ENCODE measurements around the gene INKA2.
A peak's percentile ranks its signal among the peaks of the same experiment; 100 is the strongest.

INKA2 gene

DNA sequence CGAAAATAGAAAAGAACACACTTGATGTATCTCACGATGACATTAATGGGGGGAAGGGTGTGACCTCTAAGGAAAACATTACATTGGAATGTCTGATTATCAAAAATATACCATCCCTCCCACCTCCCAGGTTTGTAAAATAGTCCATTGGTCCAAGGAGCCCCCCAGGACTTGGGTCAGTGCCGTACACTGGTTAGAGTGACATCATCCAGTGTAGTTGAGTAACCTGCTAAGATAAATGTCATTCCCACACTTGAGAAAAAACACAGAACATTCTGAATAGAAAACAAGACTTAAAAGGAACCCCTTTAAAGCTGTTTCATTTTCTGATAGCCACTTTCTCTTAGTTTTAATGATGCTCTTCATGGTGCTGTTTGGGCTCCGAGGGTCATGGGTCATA lies 31.7 kb upstream of the INKA2 start:
- Histone ChIP-seq H3K4me1 (ENCODE audit: control insufficient read depth in 2 of 2, insufficient read depth in 2 of 2, low read length in 2 of 2) (no peaks in the 10 kb centered on the region), H3K4me3 (ENCODE audit: low read length in 2 of 2) (no peak overlapping the region), H3K36me3 (ENCODE audit: control insufficient read depth in 2 of 2, insufficient read depth in 2 of 2, low read length in 2 of 2) (peaks cover 6 to 10% of the 10 kb centered on the region in 2 donors), H3K27ac (ENCODE audit: low read depth in 2 of 2, low read length in 2 of 2) (no peak overlapping the region), H3K27me3 (ENCODE audit: control insufficient read depth in 2 of 2, insufficient read depth in 2 of 2, low read length in 2 of 2) (no peaks in the 10 kb centered on the region), H3K9ac (ENCODE audit: low read depth in 1 of 2, low read length in 2 of 2) (no peak overlapping the region), H3K9me3 (ENCODE audit: control insufficient read depth in 2 of 2, low read length in 2 of 2) (no peaks in the 10 kb centered on the region)

DNA sequence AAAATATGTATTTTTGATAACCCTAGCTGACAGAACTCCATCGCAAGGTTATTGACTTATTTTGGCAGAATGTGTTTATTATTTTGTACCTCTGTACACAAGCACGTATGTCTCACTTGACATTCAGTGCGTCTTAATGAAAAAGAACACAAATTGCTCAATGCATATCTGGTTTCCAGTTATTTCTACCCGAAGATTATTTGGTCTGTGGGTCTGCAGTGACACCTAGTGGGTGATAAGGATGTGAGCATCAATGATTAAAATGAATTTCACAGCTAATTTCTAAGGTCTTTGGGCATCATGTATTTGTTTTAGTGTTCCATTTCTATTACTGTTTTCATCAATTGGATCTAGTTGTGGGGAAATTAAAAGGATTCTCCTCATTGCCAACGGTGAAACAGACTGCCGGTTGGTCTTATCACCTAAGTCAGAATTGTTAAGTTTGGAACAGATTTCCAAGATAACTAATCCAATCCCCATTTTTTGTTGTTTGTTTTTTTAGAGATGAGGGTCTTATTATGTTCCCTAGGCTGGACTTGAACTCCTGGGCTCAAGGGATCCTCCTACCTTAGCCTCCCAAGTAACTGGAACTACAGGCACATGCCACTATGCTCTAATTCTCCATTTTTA lies 30.4 kb upstream of the INKA2 start:
- no peaks in the 10 kb centered on the region for H3K27me3 ChIP-seq (ENCODE audit: control insufficient read depth in 2 of 2, insufficient read depth in 2 of 2, low read length in 2 of 2)
- H3K36me3 ChIP-seq (ENCODE audit: control insufficient read depth in 2 of 2, insufficient read depth in 2 of 2, low read length in 2 of 2): peaks cover 14 to 20% of the 10 kb centered on the region in 2 donors
- no peak overlapping the region for H3K9ac ChIP-seq (ENCODE audit: low read depth in 1 of 2, low read length in 2 of 2)
- H3K4me3 ChIP-seq (ENCODE audit: low read length in 2 of 2): no peak overlapping the region
- no peak overlapping the region for H3K27ac ChIP-seq (ENCODE audit: low read depth in 2 of 2, low read length in 2 of 2)
- no peaks in the 10 kb centered on the region for H3K9me3 ChIP-seq (ENCODE audit: control insufficient read depth in 2 of 2, low read length in 2 of 2)
- H3K4me1 ChIP-seq (ENCODE audit: control insufficient read depth in 2 of 2, insufficient read depth in 2 of 2, low read length in 2 of 2): no peaks in the 10 kb centered on the region

DNA sequence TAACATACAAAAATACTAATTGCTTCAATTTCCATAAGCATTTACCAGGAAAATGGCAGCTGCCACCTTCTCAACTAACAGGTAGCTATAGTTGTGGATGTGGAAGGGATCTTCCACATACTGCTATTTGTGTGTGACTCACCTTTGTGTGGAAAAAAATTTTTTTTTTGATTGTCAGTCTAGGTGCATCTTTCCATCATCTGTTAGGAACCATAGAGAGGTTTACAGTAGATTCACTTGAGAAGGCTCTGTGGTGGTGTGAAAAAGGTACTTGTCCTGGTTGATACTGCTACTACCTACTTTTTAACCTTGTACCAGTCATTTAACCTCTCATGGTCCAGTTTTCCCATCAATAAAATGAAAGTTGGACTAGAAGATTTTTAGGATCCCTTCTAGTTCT lies 29.4 kb upstream of the INKA2 start:
- Histone ChIP-seq H3K27ac (ENCODE audit: low read depth in 2 of 2, low read length in 2 of 2) (no peak overlapping the region), H3K4me3 (ENCODE audit: low read length in 2 of 2) (no peak overlapping the region), H3K36me3 (ENCODE audit: control insufficient read depth in 2 of 2, insufficient read depth in 2 of 2, low read length in 2 of 2) (peaks cover 18 to 23% of the 10 kb centered on the region in 2 donors), H3K9ac (ENCODE audit: low read depth in 1 of 2, low read length in 2 of 2) (no peak overlapping the region), H3K27me3 (ENCODE audit: control insufficient read depth in 2 of 2, insufficient read depth in 2 of 2, low read length in 2 of 2) (no peaks in the 10 kb centered on the region), H3K9me3 (ENCODE audit: control insufficient read depth in 2 of 2, low read length in 2 of 2) (no peaks in the 10 kb centered on the region), H3K4me1 (ENCODE audit: control insufficient read depth in 2 of 2, insufficient read depth in 2 of 2, low read length in 2 of 2) (no peaks in the 10 kb centered on the region)

DNA sequence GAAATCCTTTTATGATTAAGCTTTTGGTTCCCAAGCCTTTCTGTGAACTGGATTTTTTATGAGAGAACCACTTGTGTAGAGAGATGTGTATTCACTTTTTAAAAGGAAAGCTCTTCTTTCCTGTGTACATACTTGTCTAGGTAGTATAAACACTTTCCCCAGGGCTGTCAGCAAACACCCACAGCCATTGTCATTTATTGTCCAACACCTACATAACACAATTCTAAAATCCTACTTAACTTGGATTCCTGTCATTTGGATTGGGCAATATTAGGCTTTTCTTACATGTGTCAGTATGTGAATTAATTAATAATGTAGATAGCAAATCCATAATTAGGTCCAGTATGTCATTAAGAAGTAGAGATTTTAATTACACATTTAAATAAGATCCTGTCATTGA lies 28.8 kb upstream of the INKA2 start:
- Histone ChIP-seq H3K36me3 (ENCODE audit: control insufficient read depth in 2 of 2, insufficient read depth in 2 of 2, low read length in 2 of 2) (peaks cover 22 to 28% of the 10 kb centered on the region in 2 donors), H3K27me3 (ENCODE audit: control insufficient read depth in 2 of 2, insufficient read depth in 2 of 2, low read length in 2 of 2) (no peaks in the 10 kb centered on the region), H3K4me1 (ENCODE audit: control insufficient read depth in 2 of 2, insufficient read depth in 2 of 2, low read length in 2 of 2) (no peaks in the 10 kb centered on the region), H3K27ac (ENCODE audit: low read depth in 2 of 2, low read length in 2 of 2) (no peak overlapping the region), H3K9me3 (ENCODE audit: control insufficient read depth in 2 of 2, low read length in 2 of 2) (no peaks in the 10 kb centered on the region), H3K9ac (ENCODE audit: low read depth in 1 of 2, low read length in 2 of 2) (no peak overlapping the region), H3K4me3 (ENCODE audit: low read length in 2 of 2) (no peak overlapping the region)

DNA sequence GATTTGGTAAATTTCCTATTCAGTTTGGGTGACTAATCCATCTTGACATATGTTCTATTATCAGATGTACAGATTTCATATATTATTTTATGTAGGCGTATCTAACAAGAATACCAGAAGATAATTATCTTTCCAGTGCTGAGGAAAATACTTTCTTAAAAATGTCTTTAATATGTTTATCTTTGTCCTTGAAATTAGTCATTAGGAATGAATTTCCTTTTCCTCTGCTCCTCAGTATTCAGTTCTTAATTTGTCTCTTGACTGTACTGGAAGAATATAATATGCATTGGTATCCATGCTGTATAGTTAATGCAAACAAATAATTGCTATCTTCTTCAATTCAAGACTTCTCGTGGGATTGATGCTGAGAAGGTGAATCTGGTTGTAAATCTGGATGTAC lies 23.1 kb upstream of the INKA2 start:
- H3K4me3 ChIP-seq (ENCODE audit: low read length in 2 of 2): no peak overlapping the region
- peaks cover 46 to 47% of the 10 kb centered on the region in 2 donors for H3K36me3 ChIP-seq (ENCODE audit: control insufficient read depth in 2 of 2, insufficient read depth in 2 of 2, low read length in 2 of 2)
- H3K27me3 ChIP-seq (ENCODE audit: control insufficient read depth in 2 of 2, insufficient read depth in 2 of 2, low read length in 2 of 2): no peaks in the 10 kb centered on the region
- H3K27ac ChIP-seq (ENCODE audit: low read depth in 2 of 2, low read length in 2 of 2): no peak overlapping the region
- H3K4me1 ChIP-seq (ENCODE audit: control insufficient read depth in 2 of 2, insufficient read depth in 2 of 2, low read length in 2 of 2): no peaks in the 10 kb centered on the region
- H3K9ac ChIP-seq (ENCODE audit: low read depth in 1 of 2, low read length in 2 of 2): no peak overlapping the region
- no peaks in the 10 kb centered on the region for H3K9me3 ChIP-seq (ENCODE audit: control insufficient read depth in 2 of 2, low read length in 2 of 2)

DNA sequence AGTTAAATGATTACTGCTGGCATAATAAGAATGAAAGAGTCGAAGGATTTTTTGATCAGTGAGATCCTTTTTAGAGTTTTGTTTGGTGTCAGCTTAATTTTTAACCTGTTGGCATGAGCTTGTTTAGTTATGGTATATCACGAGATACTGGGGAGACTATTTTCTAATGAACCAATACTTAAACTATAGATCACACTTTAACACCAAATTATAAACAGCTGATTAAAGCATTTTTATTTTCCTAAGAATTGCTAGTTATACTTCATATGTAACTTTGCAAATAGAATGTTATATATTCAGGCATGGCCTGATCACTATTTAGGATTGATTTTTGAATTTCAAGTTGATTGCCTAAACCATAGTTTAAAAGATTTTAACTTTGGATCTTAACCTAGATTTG lies 22.5 kb upstream of the INKA2 start:
- Histone ChIP-seq H3K9me3 (ENCODE audit: control insufficient read depth in 2 of 2, low read length in 2 of 2) (no peaks in the 10 kb centered on the region), H3K9ac (ENCODE audit: low read depth in 1 of 2, low read length in 2 of 2) (no peak overlapping the region), H3K36me3 (ENCODE audit: control insufficient read depth in 2 of 2, insufficient read depth in 2 of 2, low read length in 2 of 2) (peaks cover 45% of the 10 kb centered on the region in 2 donors), H3K27ac (ENCODE audit: low read depth in 2 of 2, low read length in 2 of 2) (no peak overlapping the region), H3K4me3 (ENCODE audit: low read length in 2 of 2) (no peak overlapping the region), H3K4me1 (ENCODE audit: control insufficient read depth in 2 of 2, insufficient read depth in 2 of 2, low read length in 2 of 2) (peaks cover 2 to 3% of the 10 kb centered on the region in 2 donors), H3K27me3 (ENCODE audit: control insufficient read depth in 2 of 2, insufficient read depth in 2 of 2, low read length in 2 of 2) (no peaks in the 10 kb centered on the region)

DNA sequence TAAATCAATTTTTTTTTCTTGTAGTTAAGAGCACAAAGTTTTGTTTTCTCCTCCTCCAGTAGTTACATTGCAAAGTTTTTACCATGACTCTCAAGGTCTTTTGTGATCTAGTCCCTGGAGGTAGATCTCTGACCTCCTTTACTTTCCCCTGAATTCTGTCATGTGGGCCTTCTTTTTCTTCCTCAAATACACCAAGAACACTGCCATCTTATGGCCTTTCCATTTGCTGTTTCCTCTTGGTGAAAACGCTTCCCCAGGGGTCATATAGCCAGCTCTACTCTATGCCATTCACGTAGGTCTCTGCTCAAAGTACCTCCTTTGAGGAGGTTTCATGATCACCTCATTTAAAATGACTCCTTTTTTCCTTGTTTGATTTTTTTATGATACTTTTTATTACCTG lies 19.2 kb upstream of the INKA2 start:
- H3K27me3 ChIP-seq (ENCODE audit: control insufficient read depth in 2 of 2, insufficient read depth in 2 of 2, low read length in 2 of 2): no peaks in the 10 kb centered on the region
- no peaks in the 10 kb centered on the region for H3K9me3 ChIP-seq (ENCODE audit: control insufficient read depth in 2 of 2, low read length in 2 of 2)
- no peak overlapping the region for H3K9ac ChIP-seq (ENCODE audit: low read depth in 1 of 2, low read length in 2 of 2)
- H3K4me3 ChIP-seq (ENCODE audit: low read length in 2 of 2): no peak overlapping the region
- H3K36me3 ChIP-seq (ENCODE audit: control insufficient read depth in 2 of 2, insufficient read depth in 2 of 2, low read length in 2 of 2): peaks cover 21 to 28% of the 10 kb centered on the region in 2 donors
- no peak overlapping the region for H3K27ac ChIP-seq (ENCODE audit: low read depth in 2 of 2, low read length in 2 of 2)
- peaks cover 10 to 14% of the 10 kb centered on the region in 2 donors for H3K4me1 ChIP-seq (ENCODE audit: control insufficient read depth in 2 of 2, insufficient read depth in 2 of 2, low read length in 2 of 2)

DNA sequence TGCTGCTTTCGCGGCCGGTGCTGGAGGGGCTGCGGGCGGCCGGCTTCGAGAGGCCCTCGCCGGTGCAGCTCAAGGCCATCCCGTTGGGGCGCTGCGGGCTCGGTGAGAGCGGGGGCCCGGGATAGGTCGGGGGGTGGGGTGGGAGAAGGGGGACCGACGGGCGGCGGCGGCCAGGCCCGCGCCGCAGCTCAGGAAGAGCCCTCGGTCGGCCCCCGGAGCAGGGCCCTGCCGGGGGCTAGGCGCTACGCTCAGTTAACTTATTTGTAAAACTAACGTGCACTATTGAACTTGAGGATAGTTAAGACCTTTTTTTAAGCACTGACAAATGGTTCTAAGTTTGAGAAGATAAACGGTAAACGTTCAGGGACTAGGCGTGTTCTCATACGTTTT lies 16.9 kb upstream of the INKA2 start:
- Histone ChIP-seq H3K9ac (ENCODE audit: low read depth in 1 of 2, low read length in 2 of 2) (peak overlapping the region; percentile 91 to 93), H3K4me3 (ENCODE audit: low read length in 2 of 2) (peak overlapping the region; percentile 87 to 97), H3K9me3 (ENCODE audit: control insufficient read depth in 2 of 2, low read length in 2 of 2) (no peaks in the 10 kb centered on the region), H3K27me3 (ENCODE audit: control insufficient read depth in 2 of 2, insufficient read depth in 2 of 2, low read length in 2 of 2) (no peaks in the 10 kb centered on the region), H3K36me3 (ENCODE audit: control insufficient read depth in 2 of 2, insufficient read depth in 2 of 2, low read length in 2 of 2) (peaks cover 11 to 12% of the 10 kb centered on the region in 2 donors), H3K27ac (ENCODE audit: low read depth in 2 of 2, low read length in 2 of 2) (peak overlapping the region; percentile 95 to 98), H3K4me1 (ENCODE audit: control insufficient read depth in 2 of 2, insufficient read depth in 2 of 2, low read length in 2 of 2) (peaks cover 10 to 14% of the 10 kb centered on the region in 2 donors)

DNA sequence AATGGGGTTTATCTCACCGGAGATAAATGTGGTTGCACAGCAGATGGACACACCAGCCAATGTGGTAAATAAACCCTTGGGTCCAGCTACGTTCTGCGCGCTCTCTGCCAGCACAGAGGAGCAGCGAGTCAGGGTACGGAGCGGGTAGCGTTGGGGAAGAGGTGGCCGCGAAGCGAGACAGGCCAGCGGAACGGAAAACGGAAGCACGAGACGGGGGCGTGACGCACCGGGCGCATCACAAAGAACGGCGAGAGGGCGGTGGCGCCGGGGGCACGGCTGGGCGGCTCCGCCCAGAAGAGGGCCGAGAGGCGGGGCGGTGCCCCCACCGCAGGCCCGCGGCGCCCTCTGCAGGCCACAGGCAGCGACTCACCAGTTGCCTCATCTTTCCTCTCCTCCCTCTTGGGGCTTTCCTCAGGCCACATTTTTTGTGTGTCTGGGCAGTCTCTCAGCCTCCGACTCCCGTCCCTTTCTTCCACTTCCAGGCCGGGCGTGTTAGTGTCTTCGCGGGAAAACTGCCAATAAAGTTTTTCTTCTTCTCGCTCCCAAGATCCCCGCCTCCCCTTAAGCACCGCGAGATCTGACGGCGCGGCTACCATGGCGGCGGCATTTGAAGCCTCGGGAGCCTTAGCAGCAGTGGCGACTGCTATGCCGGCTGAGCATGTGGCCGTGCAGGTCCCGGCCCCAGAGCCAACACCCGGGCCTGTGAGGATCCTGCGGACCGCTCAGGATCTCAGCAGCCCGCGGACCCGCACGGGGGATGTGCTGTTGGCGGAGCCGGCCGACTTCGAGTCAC lies 16.3 kb upstream of the INKA2 start, which contains the start of gene DDX20:
TSS of gene DDX20 (plus strand) at position 571 of the 793 bp plus-strand sequence. CDS start at position 595, 24 bp downstream.
- peak within 1 kb of the TSS; percentile 91 to 93 for H3K9ac ChIP-seq (ENCODE audit: low read depth in 1 of 2, low read length in 2 of 2)
- H3K27ac ChIP-seq (ENCODE audit: low read depth in 2 of 2, low read length in 2 of 2): peak within 1 kb of the TSS; percentile 95 to 98
- no peaks in the 10 kb centered on the region for H3K27me3 ChIP-seq (ENCODE audit: control insufficient read depth in 2 of 2, insufficient read depth in 2 of 2, low read length in 2 of 2)
- peaks cover 5 to 6% of the 10 kb centered on the region in 2 donors for H3K36me3 ChIP-seq (ENCODE audit: control insufficient read depth in 2 of 2, insufficient read depth in 2 of 2, low read length in 2 of 2)
- H3K4me3 ChIP-seq (ENCODE audit: low read length in 2 of 2): peak within 1 kb of the TSS; percentile 87 to 97
- H3K4me1 ChIP-seq (ENCODE audit: control insufficient read depth in 2 of 2, insufficient read depth in 2 of 2, low read length in 2 of 2): peaks cover 10 to 14% of the 10 kb centered on the region in 2 donors
- no peaks in the 10 kb centered on the region for H3K9me3 ChIP-seq (ENCODE audit: control insufficient read depth in 2 of 2, low read length in 2 of 2)

DNA sequence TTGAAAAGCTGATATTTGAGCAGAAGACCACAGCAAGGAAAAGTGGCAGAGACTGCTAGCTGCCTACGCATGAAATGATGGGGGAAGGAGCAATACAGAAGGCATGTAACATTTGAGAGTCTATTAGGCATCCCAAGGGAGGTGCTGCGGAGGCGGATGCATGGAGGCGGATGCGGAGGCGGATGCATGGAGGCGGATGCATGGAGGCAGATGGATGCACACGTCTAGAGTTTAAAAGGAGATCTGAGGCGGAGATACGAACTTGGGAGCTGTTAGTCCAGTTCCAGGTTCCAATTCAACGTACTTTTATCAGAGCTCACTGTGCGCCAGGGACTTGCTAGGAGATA lies 15.8 kb upstream of the INKA2 start:
- H3K9ac ChIP-seq (ENCODE audit: low read depth in 1 of 2, low read length in 2 of 2): peak overlapping the region; percentile 91 to 93
- peak overlapping the region; percentile 87 to 97 for H3K4me3 ChIP-seq (ENCODE audit: low read length in 2 of 2)
- H3K27ac ChIP-seq (ENCODE audit: low read depth in 2 of 2, low read length in 2 of 2): peak overlapping the region; percentile 95 to 98
- peaks cover 10 to 14% of the 10 kb centered on the region in 2 donors for H3K4me1 ChIP-seq (ENCODE audit: control insufficient read depth in 2 of 2, insufficient read depth in 2 of 2, low read length in 2 of 2)
- H3K9me3 ChIP-seq (ENCODE audit: control insufficient read depth in 2 of 2, low read length in 2 of 2): no peaks in the 10 kb centered on the region
- H3K36me3 ChIP-seq (ENCODE audit: control insufficient read depth in 2 of 2, insufficient read depth in 2 of 2, low read length in 2 of 2): peaks cover under 1 to 1% of the 10 kb centered on the region in 2 donors
- H3K27me3 ChIP-seq (ENCODE audit: control insufficient read depth in 2 of 2, insufficient read depth in 2 of 2, low read length in 2 of 2): no peaks in the 10 kb centered on the region
